MG63 (cell line): Measurements from ENCODE around the gene MDM4. TPM values are rescaled to one million over a fixed set of nuclear protein-coding genes. Genes with fewer than 3 reads are reported as not detected.

ENCODE experiments used
- DNase-seq: peaks from one replicate; pipeline ENCODE4 v3.0.0-alpha.2; 2020
- H3K27me3 ChIP-seq: fragments of 250-450 bp; sonication (Bioruptor Pico); 2 replicates; pipeline ENCODE4 v1.5.1; 2020; ENCODE audit warnings: mild to moderate bottlenecking, moderate library complexity
- H3K36me3 ChIP-seq: fragments of 250-450 bp; sonication (Bioruptor Pico); 2 replicates; pipeline ENCODE4 v1.5.1; 2020; ENCODE audit warnings: mild to moderate bottlenecking, moderate library complexity
- H3K4me3 ChIP-seq: fragments of 250-450 bp; sonication (Bioruptor Pico); 2 replicates; pipeline ENCODE4 v1.5.1; 2020; ENCODE audit warnings: mild to moderate bottlenecking, moderate library complexity
- H3K9me3 ChIP-seq: fragments of 250-450 bp; sonication (Bioruptor Pico); 2 replicates; pipeline ENCODE4 v1.5.1; 2020; ENCODE audit warnings: mild to moderate bottlenecking, moderate library complexity
- total RNA-seq: library from RNA; depleted of rRNA; stranded (reverse); fragments of >200 nt; shearing (Covaris generic); gene quantifications from 2 replicates; pipeline ENCODE4 v1.2.3, GENCODE V29; 2014; ENCODE audit warnings: low replicate concordance

Gene MDM4
- total RNA-seq, 1 experiment from 2014 or later, result 6.6 TPM

DNA sequence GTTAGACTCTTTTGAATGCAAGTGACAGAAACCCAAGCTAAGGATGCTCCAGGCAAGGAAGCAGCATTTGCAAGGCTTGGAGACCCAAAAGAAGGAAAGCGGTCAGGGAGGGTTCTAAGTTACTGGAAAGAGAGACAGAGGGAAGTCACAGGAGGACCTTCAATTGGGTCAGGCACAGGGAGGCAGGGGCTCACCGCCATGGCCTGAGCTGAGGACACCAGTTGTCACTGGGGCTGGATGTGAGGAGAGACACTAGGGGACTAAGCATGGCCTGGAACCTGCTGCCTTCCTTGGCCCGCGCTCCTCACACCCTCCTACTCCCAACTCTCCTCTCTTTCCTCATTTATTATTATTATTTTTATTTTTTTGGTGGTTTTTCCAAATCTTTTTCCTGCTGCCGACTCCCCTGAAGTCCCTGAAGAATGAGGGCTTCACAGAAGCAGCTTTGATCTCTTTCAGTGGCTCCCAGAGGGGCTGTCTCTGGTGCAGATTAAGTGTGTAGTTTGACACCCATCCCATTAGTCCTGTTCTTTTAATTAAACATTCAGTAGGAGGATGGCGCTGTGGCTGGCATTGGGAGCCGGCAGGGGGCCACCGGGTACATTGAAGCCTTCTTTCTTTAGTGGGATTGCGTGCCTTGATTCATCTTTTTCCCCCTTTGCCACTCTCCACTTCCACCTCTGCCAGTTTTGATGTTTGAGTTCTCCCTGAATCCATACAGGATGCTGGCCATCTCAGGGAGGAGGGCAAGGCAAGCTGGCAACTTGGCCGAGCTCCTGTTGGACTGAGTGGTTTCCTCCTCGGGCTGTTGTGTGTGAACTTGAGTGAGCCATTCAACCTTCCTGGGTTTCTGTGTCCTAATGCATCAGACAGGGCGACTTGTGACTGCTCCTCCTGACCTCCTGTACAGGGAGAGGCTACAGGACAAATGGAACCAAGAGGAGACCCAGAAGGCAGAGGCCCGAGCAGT lies 59.3 kb downstream of the MDM4 start:
- peak; percentile 27 for DNase-seq
- no peak overlapping the region for H3K4me3 ChIP-seq

GRCh38 chr1:204576422-204576821 lies 60.2 kb downstream of the MDM4 start:
- DNase-seq, result no peak
- Histone ChIP-seq H3K4me3 (no peak overlapping the region), H3K27me3 (no peaks in the 10 kb centered on the region), H3K36me3 (peaks cover 10% of the 10 kb centered on the region), H3K9me3 (no peaks in the 10 kb centered on the region)

More for the DNA sequence above, 59.3 kb downstream of the MDM4 start:
- H3K36me3 ChIP-seq, result peaks cover 14% of the 10 kb centered on the region
- H3K27me3 ChIP-seq, result no peaks in the 10 kb centered on the region
- no peaks in the 10 kb centered on the region for H3K9me3 ChIP-seq

GRCh38 chr1:204577794-204578478 lies 61.7 kb downstream of the MDM4 start:
- Histone ChIP-seq H3K36me3 (no peaks in the 10 kb centered on the region), H3K4me3 (no peak overlapping the region), H3K9me3 (no peaks in the 10 kb centered on the region), H3K27me3 (no peaks in the 10 kb centered on the region)
- no peak for DNase-seq

DNA sequence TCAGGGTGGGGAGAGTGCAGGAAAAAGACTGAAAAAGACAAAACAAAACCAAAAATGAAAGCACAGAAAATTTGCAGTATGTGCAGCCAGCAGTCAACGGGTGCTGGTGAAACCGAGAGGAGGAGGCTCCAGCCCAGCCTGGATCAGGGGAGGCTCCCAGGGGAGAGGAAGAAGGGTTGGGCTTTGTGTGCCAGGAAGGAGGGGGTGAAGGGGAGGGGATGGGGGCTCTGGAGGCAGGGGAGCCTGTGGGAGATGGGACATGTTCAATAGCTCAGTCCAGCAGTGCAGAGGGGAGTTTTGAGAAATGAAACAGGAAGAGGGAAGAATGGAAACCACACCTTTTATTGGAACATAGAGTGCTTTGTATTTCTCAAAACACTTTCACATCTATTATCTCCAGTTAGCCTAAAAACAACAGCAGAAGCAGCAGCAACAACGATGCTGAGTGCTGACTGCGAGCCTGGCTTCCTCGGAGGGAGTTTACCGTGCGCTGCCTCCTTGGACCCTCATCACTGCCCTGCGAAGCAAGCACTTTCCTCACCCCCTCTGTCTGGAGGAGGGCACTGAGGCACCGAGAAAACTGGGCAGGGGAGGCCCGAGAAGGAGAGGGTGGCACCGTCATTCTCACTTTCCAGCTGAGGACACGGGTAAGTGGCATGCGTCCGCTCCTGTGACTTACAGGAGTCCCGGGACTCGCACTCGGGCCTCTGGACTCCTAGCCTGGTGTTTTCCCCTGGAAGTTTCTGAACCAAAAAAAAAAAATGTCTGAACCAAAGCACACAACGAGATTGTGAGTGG lies 62.9 kb downstream of the MDM4 start:
- no peak overlapping the region for H3K4me3 ChIP-seq
- DNase-seq, result peak; percentile 16
- no peaks in the 10 kb centered on the region for H3K27me3 ChIP-seq

GRCh38 chr1:204579681-204580080 lies 63.5 kb downstream of the MDM4 start:
- Histone ChIP-seq H3K9me3 (no peaks in the 10 kb centered on the region), H3K4me3 (no peak overlapping the region), H3K36me3 (no peaks in the 10 kb centered on the region), H3K27me3 (no peaks in the 10 kb centered on the region)
- no peak for DNase-seq

More for the DNA sequence above, 62.9 kb downstream of the MDM4 start:
- H3K9me3 ChIP-seq, result no peaks in the 10 kb centered on the region
- H3K36me3 ChIP-seq, result no peaks in the 10 kb centered on the region

GRCh38 chr1:204580862-204581261 lies 64.7 kb downstream of the MDM4 start:
- DNase-seq, result no peak
- Histone ChIP-seq H3K4me3 (no peak overlapping the region), H3K36me3 (no peaks in the 10 kb centered on the region), H3K9me3 (no peaks in the 10 kb centered on the region), H3K27me3 (no peaks in the 10 kb centered on the region)

DNA sequence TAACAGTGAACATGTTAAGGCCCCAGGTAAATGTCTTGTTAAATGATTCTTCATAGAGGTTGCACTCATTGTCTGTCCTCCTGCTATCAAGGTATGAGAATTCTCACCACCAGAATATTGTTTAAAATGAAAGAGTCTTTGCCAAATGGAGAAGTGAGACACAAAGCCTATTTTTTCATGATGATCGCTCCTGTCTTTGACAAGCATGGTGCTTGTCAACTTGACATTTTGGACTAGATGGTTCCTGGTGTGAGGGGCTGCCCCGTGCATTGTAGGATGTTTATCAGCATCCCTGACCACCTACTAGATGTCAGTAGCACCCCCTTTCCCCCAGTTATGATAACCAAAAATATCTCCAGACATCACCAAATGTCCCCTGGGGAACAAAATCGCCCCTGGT lies 65.6 kb downstream of the MDM4 start:
- Histone ChIP-seq H3K27me3 (no peaks in the 10 kb centered on the region), H3K4me3 (no peak overlapping the region), H3K36me3 (no peaks in the 10 kb centered on the region), H3K9me3 (no peaks in the 10 kb centered on the region)
- no peak for DNase-seq

- H3K4me3 ChIP-seq, result no peak overlapping the region
- H3K27me3 ChIP-seq, result no peaks in the 10 kb centered on the region
- no peaks in the 10 kb centered on the region for H3K36me3 ChIP-seq
- H3K9me3 ChIP-seq, result no peaks in the 10 kb centered on the region
- DNase-seq, result peak; percentile 11
These were observed 67.9 kb downstream of the MDM4 start for GRCh38 chr1:204583909-204584632.

DNA sequence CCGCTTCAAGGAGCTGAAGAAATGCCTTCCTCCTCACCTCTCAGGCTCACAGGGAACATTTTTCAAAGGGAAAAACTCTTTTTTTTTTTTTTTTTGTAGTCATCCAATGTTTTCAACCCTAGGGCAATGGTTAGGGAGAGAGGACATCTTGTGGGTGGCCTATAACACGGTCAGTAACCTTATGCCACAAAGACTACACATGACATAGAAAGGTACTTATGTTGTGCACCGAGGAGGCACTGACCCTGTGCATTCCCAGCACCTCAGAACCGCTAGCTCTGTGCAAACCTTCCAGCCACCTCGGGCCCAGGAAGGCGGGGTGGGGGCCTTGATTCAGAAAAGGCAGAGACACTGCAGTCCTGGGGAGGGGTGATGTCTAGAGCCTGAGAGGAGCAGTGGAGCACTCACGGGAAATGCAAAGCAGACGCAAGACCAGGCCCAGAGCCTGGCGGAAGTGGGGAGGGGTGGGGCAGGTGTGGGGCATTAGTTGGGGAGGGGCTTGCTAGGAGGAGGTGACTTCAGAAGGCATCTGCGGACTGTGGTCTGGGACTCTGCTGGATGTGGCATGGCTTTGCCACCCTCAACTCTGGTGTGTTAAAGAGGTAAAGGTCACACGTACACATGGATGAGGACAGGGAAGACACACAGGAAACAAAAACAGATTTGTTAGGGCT lies 68.6 kb downstream of the MDM4 start:
- Histone ChIP-seq H3K36me3 (no peaks in the 10 kb centered on the region), H3K4me3 (no peak overlapping the region), H3K27me3 (no peaks in the 10 kb centered on the region), H3K9me3 (no peaks in the 10 kb centered on the region)
- no peak for DNase-seq

DNA sequence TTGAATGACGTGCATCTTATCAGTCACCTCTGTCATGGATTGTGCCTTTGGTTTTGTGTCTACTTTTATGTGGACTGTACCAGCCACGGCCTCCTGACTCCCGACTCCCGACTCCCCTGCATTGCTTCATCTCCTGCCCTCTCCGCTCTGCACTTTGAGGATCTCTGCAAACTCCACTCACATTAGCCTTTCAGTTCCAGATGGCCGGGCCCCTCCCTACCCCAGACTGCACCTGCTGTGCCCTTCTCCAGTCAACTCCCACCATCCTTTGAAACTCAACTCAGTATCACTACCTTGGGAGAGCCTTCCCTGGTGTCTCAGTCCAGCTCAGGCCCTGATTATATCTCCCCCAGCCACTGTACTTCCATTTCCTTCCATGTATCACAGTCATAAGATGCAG lies 71.4 kb downstream of the MDM4 start:
- H3K27me3 ChIP-seq, result no peaks in the 10 kb centered on the region
- no peak overlapping the region for H3K4me3 ChIP-seq
- DNase-seq, result no peak
- H3K9me3 ChIP-seq, result no peaks in the 10 kb centered on the region
- H3K36me3 ChIP-seq, result no peaks in the 10 kb centered on the region

DNA sequence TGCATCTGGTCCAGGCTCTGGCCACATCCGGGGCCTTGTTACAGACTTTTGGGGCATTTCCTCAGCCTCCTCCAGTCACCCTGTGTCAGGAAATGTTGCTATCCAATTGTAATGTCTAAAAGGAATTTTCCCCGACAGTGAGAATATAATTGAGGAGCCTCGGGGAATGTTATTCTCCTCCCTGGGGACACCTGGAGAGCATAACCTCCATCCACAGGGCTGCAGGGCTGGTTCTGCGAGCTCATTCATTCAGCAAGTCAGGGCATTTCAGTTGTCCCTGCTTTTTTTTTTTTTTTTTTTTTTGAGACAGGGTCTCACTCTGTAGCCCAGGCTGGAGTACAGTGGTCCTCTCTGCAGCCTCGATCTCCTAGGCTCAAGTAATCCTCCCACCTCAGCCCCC lies 72.6 kb downstream of the MDM4 start:
- DNase-seq, result no peak
- Histone ChIP-seq H3K27me3 (no peaks in the 10 kb centered on the region), H3K9me3 (no peaks in the 10 kb centered on the region), H3K4me3 (no peak overlapping the region), H3K36me3 (no peaks in the 10 kb centered on the region)

GRCh38 chr1:204589409-204590038 lies 73.3 kb downstream of the MDM4 start:
- H3K27me3 ChIP-seq, result no peaks in the 10 kb centered on the region
- no peak overlapping the region for H3K4me3 ChIP-seq
- no peaks in the 10 kb centered on the region for H3K9me3 ChIP-seq
- DNase-seq, result no peak
- no peaks in the 10 kb centered on the region for H3K36me3 ChIP-seq

- H3K9me3 ChIP-seq, result no peaks in the 10 kb centered on the region
- H3K4me3 ChIP-seq, result no peak overlapping the region
- H3K36me3 ChIP-seq, result no peaks in the 10 kb centered on the region
- no peak for DNase-seq
- no peaks in the 10 kb centered on the region for H3K27me3 ChIP-seq
These were observed 75.4 kb downstream of the MDM4 start for GRCh38 chr1:204591473-204592090.

- no peak overlapping the region for H3K4me3 ChIP-seq
- no peaks in the 10 kb centered on the region for H3K27me3 ChIP-seq
- H3K36me3 ChIP-seq, result no peaks in the 10 kb centered on the region
- no peaks in the 10 kb centered on the region for H3K9me3 ChIP-seq
- DNase-seq, result no peak
These were observed 76.2 kb downstream of the MDM4 start for GRCh38 chr1:204592246-204592948.
